NCI-H1092 treated with DMSO at 0.1 percent for 48 hours (cell line): ENCODE results near the gene THOP1.
"Not testable (repeated sequence)": the region's sequence is repeated elsewhere in the genome, so short reads cannot be mapped to it uniquely, and the experiment has no call there.

Experiments
- DNase-seq: peaks from one replicate; lab custom pipeline; 2025; lab: John Stamatoyannopoulos, UW

The THOP1 gene

DNA sequence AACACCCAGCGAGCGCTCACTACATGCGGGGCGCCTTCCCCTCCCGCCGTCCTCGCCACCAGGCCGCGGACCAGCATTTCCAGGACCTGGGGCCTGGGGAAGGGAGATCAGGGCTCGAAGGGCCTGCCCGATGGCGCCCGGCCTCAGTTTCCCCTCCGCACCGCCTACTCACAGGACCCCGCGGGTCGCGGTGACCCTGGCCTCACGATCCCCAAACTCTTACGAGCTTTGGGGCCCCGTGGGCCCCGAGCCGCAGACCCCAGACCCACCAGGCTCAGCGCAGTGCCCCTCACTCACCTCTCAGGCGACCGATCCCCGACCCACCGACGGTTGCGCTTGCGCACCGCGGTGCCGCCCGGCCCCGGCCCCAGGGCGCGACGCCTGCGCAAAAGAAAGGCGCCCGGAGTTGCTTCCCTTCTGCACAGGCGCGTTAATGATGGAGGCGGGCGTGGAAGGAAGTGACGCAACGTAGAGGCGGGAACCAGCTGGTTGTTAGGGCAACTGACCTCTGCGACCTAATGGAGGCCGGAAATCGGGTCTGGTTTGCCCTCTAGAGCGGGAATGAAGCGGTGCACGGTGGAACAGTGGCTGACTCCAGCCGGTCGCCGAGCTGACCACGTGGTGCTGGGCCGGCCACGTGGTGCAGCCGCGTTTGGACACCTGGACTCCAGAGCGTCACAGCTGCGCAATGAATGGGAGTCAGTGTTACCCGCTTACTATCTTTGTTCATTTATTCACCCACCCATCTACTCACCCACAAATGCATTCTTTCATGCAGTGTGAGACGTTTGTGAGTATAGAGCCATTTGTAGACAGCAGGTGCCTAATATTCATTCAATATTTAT, 2.1 kb upstream of the THOP1 start, which contains the start of gene SGTA:
TSS of gene SGTA (minus strand) at position 338 of the 845 bp plus-strand sequence. CDS start 14,205 bp downstream, outside the sequence.
- peak; percentile 99 for DNase-seq

DNA sequence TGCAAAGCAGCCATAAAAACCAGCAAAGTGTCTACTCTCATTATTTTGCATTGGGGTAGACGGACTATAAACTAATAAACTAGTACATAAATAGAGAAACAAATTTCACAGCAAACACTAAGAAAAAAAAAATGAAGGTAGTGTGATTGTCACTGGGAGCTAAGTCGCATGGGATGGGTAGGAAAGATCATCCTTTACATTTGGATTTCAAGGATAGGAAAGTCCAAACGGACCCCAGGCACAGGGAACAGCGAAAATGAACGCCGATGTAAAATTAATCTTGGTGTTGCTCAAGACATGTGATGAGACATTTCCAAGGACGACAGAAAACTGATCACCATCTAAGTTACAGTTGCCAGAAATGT, 1.5 kb upstream of the THOP1 start:
- no peak for DNase-seq

DNA sequence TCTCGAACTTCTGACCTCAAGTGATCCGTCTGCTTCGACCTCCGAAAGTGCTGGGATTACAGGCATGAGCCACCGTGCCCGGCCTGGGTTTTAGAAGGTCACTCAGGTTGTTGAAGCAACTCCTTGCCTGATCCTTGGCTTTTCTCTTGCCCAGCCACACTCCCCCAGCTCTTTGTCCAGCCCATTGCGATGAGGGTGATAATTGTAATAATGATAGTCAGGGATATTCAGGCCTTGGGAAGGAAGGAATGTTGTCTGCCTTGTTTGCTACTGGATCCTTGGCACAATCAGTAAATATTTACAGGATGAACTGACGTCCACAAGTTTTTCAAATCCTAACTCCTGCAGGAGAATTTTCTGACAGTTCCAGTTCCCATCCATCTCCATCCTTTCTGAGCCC, 1.8 kb downstream of the THOP1 start:
- DNase-seq: no peak

DNA sequence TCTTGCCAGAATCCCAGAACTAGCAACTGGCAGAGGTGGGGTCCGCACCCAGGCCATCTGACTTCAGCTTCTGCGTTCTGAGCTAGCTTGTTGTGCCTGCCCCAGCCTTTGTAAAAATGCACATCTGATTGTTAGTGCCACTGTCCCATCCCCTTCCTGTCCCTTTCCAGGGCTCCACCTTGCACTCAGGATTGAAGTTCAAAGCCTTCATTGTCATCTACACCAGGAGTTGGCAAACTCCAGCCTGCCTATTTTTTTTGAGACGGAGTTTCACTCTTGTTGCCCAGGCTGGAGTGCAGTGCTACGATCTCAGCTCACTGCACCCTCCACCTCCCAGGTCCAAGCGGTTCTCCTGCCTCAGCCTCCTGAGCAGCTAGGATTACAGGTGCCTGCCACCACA, 2.9 kb downstream of the THOP1 start:
- DNase-seq: no peak

DNA sequence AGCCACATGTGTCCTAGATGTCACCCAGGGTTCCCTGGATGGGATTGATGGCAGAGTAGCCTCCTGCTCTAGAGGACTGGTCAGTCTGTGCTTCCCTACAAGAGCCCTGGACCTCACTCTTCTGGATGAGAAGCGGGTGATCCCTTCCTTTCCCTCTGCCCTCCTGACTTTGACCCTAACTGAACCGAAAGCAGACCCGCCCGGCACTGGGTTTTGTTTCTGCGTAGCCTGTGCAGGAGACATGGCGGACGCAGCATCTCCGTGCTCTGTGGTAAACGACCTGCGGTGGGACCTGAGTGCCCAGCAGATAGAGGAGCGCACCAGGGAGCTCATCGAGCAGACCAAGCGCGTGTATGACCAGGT, 4.9 kb downstream of the THOP1 start:
- DNase-seq: no peak

DNA sequence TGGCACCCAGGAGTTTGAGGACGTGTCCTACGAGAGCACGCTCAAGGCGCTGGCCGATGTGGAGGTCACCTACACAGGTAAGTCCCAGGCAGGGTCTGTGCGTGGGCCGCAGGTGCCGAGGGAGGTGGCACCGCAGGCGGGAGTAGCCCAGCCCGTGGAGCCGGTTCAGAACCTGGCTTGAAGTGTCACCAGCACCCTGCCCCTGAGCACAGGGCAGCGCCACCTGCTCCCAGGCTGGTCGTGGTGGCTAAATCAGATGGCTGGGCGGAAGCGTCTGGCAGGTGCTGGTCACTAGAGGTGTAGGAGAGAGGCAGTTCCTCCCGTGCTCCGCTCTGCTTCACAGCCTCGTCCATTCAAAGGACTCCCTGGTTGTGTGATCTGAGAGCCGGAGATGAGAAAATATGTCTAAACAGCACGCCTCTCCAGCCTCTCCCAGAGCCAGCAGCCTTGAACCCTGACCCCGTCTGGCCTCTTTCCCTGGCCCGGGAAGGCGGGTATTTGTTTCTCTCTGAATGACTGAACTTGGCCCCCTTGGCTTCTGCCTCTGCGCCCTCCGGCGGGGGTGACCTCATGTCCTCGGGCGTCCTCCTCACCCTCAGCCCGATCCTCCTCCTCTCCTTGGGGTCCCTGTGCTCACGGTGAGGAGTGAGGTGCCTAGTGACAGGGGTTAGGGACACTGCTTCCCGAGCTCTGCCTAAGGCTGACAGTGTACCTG, 5.4 kb downstream of the THOP1 start:
- DNase-seq: no peak

DNA sequence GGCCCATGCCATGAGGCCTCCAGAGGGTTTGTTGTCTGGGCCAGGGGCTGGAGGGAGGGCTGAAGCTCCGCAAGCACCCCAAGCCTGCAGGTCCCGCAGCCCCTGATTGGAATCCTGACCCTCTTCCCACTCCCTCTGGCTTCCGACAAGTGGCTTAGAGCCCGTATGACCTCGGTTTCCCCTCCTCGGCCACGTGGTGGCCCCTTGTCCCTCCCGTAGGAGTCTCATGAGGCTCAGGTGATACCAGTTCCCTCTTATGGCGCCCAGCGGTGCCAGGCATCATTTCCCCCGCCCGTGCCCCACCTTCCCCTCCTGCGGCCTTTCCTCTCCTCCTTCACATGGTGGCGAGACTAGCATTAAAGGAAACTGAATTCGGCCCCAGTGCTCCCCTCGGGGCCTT, 6.1 kb downstream of the THOP1 start:
- no peak for DNase-seq

DNA sequence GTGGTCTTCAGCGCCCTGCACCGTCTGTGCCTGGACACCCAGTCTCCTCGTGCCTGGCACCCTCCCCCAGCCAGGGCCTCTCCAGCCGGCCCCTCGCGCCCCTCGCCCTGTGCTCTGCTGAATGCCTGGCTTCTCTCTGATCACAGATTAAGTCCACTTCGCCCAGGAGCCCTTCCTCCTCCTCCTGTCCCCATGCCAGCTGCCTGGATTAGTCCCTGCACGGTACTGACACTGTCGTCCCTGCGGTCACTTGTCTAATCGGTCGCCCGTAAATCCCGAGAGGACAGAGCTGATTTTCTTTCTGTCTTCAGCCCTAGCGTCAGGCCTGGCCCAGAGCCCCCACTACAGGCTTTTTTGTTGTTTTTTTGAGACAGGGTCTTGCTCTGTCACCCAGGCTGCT, 6.6 kb downstream of the THOP1 start:
- no peak for DNase-seq

DNA sequence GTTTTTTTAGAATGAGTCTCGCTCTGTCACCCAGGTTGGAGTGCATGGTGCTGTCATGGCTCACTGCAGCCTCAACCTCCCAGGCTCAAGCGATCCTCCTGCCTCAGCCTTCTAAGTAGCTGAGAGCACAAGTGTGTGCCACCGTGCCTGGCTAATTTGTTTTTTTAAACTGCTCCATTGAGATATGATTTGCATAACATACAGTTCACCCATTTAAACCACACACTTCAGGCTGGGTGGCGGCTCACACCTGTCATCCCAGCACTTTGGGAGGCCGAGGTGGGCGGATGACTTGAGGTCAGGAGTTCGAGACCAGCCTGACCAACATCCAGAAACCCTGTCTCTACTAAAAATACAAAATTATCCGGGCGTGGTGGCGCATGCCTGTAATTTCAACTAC, 7.4 kb downstream of the THOP1 start:
- not testable (repeated sequence) for DNase-seq

DNA sequence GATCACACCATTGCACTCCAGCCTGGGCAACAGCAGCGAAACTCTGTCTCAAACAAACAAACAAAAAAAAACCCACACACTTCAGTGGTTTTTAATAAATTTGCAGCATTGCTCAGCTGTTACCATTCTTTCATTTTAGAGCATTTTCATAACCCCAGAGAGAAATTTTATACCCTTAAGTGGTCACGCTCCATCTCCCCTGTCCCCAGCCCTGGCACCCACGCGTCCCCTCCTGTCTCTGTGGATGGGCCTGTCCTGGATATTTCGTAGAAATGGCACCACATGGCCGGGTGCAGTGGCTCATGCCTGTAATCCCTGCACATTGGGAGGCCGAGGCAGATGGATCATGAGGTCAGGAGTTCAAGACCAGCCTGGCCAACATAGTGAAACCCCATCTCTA, 7.8 kb downstream of the THOP1 start:
- DNase-seq: no peak

DNA sequence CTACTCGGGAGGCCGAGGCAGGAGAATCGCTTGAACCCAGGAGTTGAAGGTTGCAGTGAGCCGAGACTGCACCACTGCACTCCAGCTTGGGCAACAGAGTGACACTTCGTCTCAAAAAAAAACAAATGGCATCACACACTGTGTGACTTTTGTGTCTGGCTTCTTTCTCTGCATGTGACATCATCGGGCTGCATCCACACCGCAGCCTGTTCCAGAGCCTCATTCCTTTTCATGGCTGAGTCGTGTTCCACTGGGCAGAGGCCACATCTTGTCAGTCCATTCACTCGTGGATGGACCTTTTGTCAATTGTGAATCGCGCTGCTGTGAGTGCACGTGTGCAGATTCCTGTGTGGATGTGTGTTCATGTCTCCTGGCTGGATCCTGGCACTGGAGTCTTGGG, 8.3 kb downstream of the THOP1 start:
- DNase-seq: no peak

DNA sequence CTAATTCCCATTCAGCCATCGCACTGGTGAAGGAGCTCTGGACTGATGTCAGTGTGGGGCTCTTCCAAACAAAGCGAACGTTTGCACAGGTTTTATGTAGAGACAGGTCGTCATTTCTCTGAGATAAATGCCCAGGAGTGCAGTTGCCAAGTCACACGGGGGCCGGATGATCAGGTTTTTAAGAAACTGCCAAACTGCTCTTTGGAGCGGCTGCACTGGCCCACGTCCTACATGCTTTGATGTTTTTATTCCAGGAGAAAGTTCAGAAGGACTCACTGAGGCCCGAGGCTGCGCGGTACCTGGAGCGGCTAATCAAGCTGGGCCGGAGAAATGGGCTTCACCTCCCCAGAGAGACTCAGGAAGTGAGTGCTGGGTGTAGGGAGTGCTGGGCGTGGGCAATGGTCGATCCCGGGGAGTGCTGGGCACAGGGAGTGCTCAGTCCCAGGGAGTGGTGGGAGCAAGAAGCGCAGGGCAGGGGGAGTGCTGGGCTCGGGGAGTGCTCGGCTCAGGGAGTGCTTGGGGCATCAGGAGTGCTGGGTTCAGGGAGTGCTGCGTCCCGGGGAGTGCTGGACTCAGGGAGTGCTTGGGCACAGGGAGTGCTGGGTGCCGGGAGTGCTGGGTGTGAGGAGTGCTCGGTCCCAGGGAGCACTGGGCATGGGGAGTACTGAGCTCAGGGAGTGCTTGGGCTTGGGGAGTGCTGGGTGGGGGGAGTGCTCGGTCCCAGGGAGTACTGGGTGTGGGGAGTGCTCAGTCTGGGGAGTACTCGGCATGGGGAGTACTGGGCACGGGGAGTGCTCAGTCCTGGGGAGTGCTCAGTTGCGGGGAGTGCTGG, 10.7 kb downstream of the THOP1 start:
- DNase-seq: no peak

DNA sequence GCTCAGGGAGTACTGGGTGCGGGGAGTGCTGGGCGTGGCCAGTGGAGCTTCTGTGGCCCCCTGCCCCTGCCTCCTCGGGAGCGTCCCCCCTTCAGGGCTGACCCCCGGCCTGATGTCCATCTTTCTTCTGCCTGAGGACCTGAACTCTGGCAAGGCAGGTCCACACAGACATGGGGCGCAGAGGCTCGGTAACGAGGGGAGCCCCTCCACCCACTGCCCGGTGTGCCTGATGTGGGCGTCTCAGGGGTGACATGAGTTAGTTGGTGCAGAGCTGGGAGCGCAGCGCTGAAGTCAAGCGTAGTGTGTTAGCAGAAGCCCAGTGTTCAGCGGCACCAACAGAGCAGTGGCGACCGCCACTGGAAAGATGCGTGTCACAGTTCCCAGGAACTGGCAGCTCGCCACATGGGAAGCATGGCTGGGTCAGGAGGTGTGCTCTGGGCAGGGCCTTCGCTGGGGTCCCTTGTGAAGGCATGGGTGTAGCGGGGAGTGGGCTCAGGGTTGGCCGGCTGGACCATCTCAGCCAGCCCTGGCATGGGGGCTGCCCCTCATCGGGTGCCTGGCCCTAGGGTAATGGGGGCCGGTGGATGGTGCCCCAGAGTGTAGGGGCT, 11.5 kb downstream of the THOP1 start:
- DNase-seq: no peak

DNA sequence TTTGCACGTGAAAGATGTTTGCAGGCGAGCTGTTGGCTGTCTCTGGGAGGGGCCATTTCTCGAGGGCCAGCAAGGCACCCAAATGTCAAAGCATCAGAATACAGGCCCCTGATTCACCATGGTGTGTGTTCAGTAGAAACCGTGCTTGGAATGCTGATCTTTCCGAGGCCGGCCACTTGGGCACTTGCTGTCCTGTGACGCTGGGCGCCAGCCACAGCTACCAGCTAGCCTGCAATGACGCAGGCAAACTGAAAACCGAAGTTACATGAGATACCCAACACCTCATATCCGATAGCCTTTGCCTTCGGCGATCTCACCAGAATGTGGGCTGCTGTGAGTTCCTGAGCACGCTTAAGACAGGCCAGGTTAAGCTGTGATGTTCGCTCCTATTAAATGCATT, 12.0 kb downstream of the THOP1 start:
- DNase-seq: no peak

DNA sequence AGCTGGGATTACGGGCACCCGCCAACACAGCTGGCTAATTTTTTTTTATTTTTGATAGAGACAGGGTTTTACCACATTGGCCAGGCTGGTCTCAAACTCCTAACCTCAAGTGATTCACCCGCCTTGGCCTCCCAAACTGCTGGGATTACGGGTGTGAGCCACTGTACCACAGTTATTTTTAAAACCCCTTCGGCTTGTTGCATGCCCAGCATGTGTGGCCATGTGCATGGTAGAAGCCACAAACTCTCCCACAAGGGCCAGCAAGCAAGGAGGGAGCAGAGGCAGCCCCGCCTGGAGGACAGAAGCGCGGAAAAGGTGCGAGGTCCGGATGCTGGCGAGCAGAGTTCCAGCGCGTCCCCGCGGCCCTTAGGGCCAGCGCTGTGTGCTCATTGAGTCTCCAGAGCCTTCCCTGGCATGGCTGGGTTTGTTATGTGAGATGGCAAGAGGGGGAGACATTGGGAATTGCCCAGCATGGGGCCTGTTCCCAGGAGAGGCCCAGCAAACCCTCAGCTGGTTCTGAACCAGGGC, 12.9 kb downstream of the THOP1 start:
- DNase-seq: no peak

DNA sequence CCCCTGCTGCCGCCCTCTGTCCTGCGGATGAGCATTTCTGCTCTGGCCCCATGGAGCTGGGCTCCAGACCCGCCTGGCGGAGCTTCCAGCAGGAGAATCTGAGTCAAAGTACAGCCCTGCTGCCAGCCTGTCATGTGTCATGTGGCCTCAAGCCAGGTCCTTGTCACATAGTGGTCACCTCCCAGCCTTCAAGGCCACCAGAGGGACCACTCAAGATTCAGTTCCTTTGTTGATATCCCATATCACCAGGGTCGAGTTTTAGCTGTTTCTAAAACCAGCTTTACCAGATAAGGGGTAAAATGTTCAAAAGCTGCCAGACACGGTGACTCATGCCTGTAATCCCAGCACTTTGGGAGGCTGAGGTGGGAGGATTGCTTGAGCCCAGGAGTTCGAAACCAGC, 13.4 kb downstream of the THOP1 start:
- no peak for DNase-seq

DNA sequence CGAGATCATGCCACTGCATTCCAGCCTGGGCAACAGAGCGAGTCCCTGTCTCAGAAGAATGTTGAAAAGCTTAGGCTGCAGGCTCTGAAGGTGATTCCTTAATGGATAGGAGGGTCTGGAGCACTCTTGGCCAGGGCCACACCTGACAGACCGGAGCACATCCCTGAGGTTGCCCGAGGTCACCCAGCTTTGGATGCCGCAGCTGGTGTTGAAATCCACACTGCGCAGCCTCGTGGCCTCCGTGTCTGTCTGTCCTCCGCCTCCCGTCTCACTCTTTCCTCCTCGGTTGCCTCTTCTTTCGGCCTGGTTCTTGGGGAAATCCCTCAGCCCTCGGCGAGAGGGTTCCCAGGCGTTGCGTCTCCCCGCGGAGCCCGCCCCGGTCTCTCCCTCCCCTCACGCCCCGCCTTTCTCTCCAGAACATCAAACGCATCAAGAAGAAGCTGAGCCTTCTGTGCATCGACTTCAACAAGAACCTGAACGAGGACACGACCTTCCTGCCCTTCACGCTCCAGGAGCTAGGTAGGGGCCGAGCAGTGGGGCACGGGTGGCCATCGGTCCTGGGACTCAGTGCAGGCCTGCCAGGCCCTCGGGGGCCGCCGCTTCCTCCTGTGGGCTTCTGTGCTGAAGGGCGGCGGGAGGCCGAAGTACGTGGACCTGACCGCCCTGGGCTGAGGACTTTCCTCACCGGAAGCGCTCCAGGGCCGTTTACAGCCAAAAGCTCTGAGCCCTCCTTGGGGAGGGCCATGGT, 14.1 kb downstream of the THOP1 start:
- DNase-seq: no peak

DNA sequence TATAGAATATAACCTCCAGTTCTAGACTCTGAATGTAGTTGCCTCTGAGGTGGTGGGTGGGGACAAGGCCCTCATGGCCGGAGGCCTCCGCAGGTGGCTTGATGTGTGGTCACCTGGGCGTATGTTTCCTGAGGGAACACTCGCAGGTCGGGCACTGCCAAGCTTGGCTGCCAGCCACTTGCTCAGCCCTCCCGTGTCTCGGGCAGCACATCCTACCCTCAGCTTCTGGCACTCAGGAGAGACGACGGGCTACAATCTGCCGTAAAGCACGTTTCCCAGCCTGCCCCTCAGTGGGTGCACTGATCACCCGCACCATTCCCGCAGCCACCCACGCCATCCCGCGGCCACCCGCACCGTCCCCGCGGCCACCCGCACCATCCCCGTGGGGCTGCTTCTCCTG, 15.2 kb downstream of the THOP1 start:
- DNase-seq: no peak

DNA sequence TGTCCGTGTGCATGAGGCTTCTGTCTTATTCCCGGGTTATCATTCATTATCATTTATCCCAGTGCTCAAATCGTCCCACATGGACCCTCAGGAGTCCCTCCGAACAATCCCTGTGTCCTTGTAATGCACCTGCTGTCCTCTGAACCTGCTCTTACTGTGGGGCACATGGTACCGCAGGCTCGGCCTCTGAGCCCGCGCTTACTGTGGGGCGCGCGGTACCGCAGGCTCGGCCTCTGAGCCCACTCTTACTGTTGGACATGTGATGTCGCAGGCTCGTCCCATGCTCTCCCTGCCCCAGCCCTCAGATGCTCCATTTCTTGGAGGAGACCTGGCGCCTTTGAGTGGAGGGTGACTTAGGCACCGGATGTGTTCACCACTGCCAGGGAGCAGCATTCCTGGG, 17.5 kb downstream of the THOP1 start:
- no peak for DNase-seq

DNA sequence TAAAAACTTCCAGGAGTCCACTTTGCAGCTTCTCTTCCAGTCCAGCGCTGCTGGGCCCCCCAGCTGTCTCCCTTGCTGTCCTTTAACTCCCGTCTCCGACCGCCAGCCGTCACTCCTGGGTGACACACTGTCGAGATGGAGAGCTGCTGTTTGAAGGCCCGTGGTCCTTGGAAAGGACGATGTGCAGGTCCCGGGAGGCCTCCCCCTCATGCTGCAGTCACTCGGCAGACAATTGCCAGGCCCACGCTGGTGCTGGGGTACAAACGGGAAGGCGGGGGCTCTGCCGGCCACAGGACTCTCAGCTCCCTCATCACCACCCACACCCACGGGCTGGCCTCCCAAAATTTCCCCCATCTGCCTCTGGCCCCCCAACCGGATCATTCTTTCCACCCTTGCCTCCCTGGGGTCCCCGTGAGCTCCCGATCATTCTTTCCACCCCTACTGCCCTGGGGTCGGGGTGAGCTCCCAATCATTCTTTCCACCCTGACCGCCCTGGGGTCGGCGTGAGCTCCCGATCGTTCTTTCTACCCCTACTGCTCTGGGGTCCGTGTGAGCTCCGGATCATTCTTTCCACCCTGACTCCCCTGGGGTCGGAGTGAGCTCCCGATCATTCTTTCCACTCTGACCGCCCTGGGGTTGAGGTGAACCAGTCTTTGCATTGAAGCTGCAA, 18.3 kb downstream of the THOP1 start:
- DNase-seq: no peak
